ENCODE measurements around the gene SFXN5.

SFXN5 gene

GRCh38 chr2:72985136-72985535 lies 86.4 kb downstream of the SFXN5 start:
- no peak overlapping the region for H3K27ac ChIP-seq (ENCODE audit: insufficient read depth, low read depth, low read length, poor library complexity, severe bottlenecking)
- no peaks in the 10 kb centered on the region for H3K9me3 ChIP-seq (ENCODE audit: control insufficient read depth, low read length)
- no peaks in the 10 kb centered on the region for H3K36me3 ChIP-seq (ENCODE audit: control insufficient read depth, insufficient read depth, low read length)
- no peaks in the 10 kb centered on the region for H3K4me1 ChIP-seq (ENCODE audit: control insufficient read depth, insufficient read depth, low read length)
- H3K4me3 ChIP-seq (ENCODE audit: insufficient read depth, low read depth, low read length) = no peak overlapping the region
- 93 to 94% methylated on average over 5 of the region's 5 CpGs for WGBS, 2 experiments
- H3K27me3 ChIP-seq (ENCODE audit: control insufficient read depth, insufficient read depth, low read length, poor library complexity, severe bottlenecking) = no peaks in the 10 kb centered on the region

DNA sequence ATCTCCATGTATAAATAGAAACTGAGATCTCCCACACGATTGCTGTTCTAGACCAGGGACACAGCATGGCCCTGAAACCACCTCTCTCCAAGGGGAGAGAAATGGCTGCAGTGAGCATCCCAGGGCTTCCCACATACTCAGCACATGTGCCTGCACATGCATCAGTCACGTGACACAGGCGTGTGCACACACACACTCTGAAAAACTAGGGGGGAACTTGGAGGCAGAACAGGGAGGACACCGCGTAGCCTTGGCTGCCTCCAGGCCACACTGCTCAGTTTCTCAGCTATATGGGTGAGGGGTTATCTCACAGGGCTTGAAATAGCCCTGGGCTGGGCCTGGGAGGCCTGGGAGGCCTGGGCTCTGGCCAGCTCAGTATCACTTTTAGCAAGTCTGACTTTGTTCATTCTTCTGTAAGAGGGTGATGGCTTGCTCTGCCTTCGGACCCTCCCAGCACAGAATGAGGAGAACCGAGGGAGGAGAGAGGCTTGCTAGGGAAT lies 87.3 kb downstream of the SFXN5 start:
- Histone ChIP-seq H3K27me3 (ENCODE audit: control insufficient read depth, insufficient read depth, low read length, poor library complexity, severe bottlenecking) (no peaks in the 10 kb centered on the region), H3K27ac (ENCODE audit: insufficient read depth, low read depth, low read length, poor library complexity, severe bottlenecking) (no peak overlapping the region), H3K4me3 (ENCODE audit: insufficient read depth, low read depth, low read length) (no peak overlapping the region), H3K9me3 (ENCODE audit: control insufficient read depth, low read length) (no peaks in the 10 kb centered on the region), H3K4me1 (ENCODE audit: control insufficient read depth, insufficient read depth, low read length) (no peaks in the 10 kb centered on the region), H3K36me3 (ENCODE audit: control insufficient read depth, insufficient read depth, low read length) (no peaks in the 10 kb centered on the region)
- 94 to 96% methylated on average over 7 of the region's 7 CpGs for WGBS, 2 experiments

GRCh38 chr2:72983500-72984161 lies 87.9 kb downstream of the SFXN5 start:
- Histone ChIP-seq H3K9me3 (ENCODE audit: control insufficient read depth, low read length) (no peaks in the 10 kb centered on the region), H3K36me3 (ENCODE audit: control insufficient read depth, insufficient read depth, low read length) (no peaks in the 10 kb centered on the region), H3K4me3 (ENCODE audit: insufficient read depth, low read depth, low read length) (no peak overlapping the region), H3K27ac (ENCODE audit: insufficient read depth, low read depth, low read length, poor library complexity, severe bottlenecking) (no peak overlapping the region), H3K27me3 (ENCODE audit: control insufficient read depth, insufficient read depth, low read length, poor library complexity, severe bottlenecking) (no peaks in the 10 kb centered on the region), H3K4me1 (ENCODE audit: control insufficient read depth, insufficient read depth, low read length) (no peaks in the 10 kb centered on the region)
- WGBS, 2 experiments = 92 to 93% methylated on average over 10 of the region's 10 CpGs

GRCh38 chr2:72982781-72983499 lies 88.6 kb downstream of the SFXN5 start:
- Histone ChIP-seq H3K9me3 (ENCODE audit: control insufficient read depth, low read length) (no peaks in the 10 kb centered on the region), H3K27me3 (ENCODE audit: control insufficient read depth, insufficient read depth, low read length, poor library complexity, severe bottlenecking) (no peaks in the 10 kb centered on the region), H3K4me1 (ENCODE audit: control insufficient read depth, insufficient read depth, low read length) (no peaks in the 10 kb centered on the region), H3K36me3 (ENCODE audit: control insufficient read depth, insufficient read depth, low read length) (no peaks in the 10 kb centered on the region), H3K27ac (ENCODE audit: insufficient read depth, low read depth, low read length, poor library complexity, severe bottlenecking) (no peak overlapping the region), H3K4me3 (ENCODE audit: insufficient read depth, low read depth, low read length) (no peak overlapping the region)
- 91 to 94% methylated on average over 11 of the region's 11 CpGs for WGBS, 2 experiments

GRCh38 chr2:72982219-72982618 lies 89.3 kb downstream of the SFXN5 start:
- no peaks in the 10 kb centered on the region for H3K4me1 ChIP-seq (ENCODE audit: control insufficient read depth, insufficient read depth, low read length)
- 84 to 91% methylated on average over 2 of the region's 2 CpGs for WGBS, 2 experiments
- no peaks in the 10 kb centered on the region for H3K9me3 ChIP-seq (ENCODE audit: control insufficient read depth, low read length)
- H3K4me3 ChIP-seq (ENCODE audit: insufficient read depth, low read depth, low read length) = no peak overlapping the region
- H3K36me3 ChIP-seq (ENCODE audit: control insufficient read depth, insufficient read depth, low read length) = no peaks in the 10 kb centered on the region
- no peaks in the 10 kb centered on the region for H3K27me3 ChIP-seq (ENCODE audit: control insufficient read depth, insufficient read depth, low read length, poor library complexity, severe bottlenecking)
- no peak overlapping the region for H3K27ac ChIP-seq (ENCODE audit: insufficient read depth, low read depth, low read length, poor library complexity, severe bottlenecking)

GRCh38 chr2:72981536-72981935 lies 90.0 kb downstream of the SFXN5 start:
- no peaks in the 10 kb centered on the region for H3K4me1 ChIP-seq (ENCODE audit: control insufficient read depth, insufficient read depth, low read length)
- no peak overlapping the region for H3K4me3 ChIP-seq (ENCODE audit: insufficient read depth, low read depth, low read length)
- H3K27me3 ChIP-seq (ENCODE audit: control insufficient read depth, insufficient read depth, low read length, poor library complexity, severe bottlenecking) = no peaks in the 10 kb centered on the region
- WGBS, 2 experiments = 97 to 100% methylated on average over 2 of the region's 5 CpGs
- H3K9me3 ChIP-seq (ENCODE audit: control insufficient read depth, low read length) = no peaks in the 10 kb centered on the region
- H3K36me3 ChIP-seq (ENCODE audit: control insufficient read depth, insufficient read depth, low read length) = no peaks in the 10 kb centered on the region
- H3K27ac ChIP-seq (ENCODE audit: insufficient read depth, low read depth, low read length, poor library complexity, severe bottlenecking) = no peak overlapping the region

DNA sequence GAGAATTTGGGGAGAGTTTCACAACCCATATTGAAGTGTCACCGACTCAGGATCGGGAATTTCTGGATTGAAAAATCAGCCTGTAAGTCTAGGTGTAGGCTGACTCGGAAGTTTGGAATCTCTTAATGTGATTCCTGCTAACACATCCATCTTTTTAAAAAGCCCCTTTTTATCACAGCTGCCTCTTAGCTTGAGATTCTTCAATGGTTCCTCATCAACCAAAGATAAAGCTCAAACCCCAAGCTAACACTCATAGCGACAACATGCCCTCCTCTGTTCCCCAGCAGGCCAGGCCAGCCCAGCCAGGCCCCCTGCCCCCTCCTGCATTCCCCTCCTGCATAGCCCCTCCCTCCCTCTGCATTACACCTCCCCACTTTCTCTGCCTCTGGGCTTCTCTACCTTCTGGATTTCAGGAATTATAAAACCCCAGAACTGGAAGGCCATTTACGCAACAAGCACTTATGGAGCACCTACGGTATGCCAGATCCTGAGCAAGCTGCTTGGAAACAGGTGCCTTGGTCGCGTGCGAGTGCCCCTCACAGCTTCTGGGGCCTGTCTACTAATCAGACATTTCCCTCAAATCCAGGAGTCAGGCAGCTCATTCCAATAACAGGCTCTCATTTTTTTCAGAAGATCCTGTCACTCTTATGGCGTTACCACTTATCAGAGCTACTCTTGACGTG lies 90.8 kb downstream of the SFXN5 start:
- no peak overlapping the region for H3K4me3 ChIP-seq (ENCODE audit: insufficient read depth, low read depth, low read length)
- H3K4me1 ChIP-seq (ENCODE audit: control insufficient read depth, insufficient read depth, low read length) = no peaks in the 10 kb centered on the region
- H3K9me3 ChIP-seq (ENCODE audit: control insufficient read depth, low read length) = no peaks in the 10 kb centered on the region
- H3K27me3 ChIP-seq (ENCODE audit: control insufficient read depth, insufficient read depth, low read length, poor library complexity, severe bottlenecking) = no peaks in the 10 kb centered on the region
- no peak overlapping the region for H3K27ac ChIP-seq (ENCODE audit: insufficient read depth, low read depth, low read length, poor library complexity, severe bottlenecking)
- no peaks in the 10 kb centered on the region for H3K36me3 ChIP-seq (ENCODE audit: control insufficient read depth, insufficient read depth, low read length)
- WGBS, 2 experiments = 86 to 91% methylated on average over 11 of the region's 11 CpGs

DNA sequence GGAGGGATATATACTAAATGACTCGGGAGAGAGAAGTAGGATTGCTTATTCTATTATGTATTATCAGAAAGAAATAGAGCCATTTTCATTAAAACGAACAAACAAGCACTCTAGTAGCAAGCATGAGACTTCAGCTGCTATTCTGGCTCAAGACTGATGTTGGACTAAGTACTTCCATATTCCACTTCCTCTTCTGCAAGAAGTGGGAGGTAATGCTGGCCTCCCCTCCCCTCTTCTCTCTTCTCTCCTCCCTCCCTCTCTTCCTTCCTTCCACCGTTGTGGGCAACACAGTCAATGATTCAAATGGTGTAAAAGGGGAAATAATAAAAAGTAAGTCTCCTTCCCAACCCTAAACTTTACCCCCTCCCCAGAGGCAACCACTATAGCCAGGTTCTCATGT lies 91.6 kb downstream of the SFXN5 start:
- H3K36me3 ChIP-seq (ENCODE audit: control insufficient read depth, insufficient read depth, low read length) = no peaks in the 10 kb centered on the region
- no peaks in the 10 kb centered on the region for H3K9me3 ChIP-seq (ENCODE audit: control insufficient read depth, low read length)
- WGBS, 2 experiments = 89 to 100% methylated on average over 1 of the region's 3 CpGs
- H3K4me3 ChIP-seq (ENCODE audit: insufficient read depth, low read depth, low read length) = no peak overlapping the region
- no peaks in the 10 kb centered on the region for H3K4me1 ChIP-seq (ENCODE audit: control insufficient read depth, insufficient read depth, low read length)
- H3K27ac ChIP-seq (ENCODE audit: insufficient read depth, low read depth, low read length, poor library complexity, severe bottlenecking) = no peak overlapping the region
- H3K27me3 ChIP-seq (ENCODE audit: control insufficient read depth, insufficient read depth, low read length, poor library complexity, severe bottlenecking) = no peaks in the 10 kb centered on the region

DNA sequence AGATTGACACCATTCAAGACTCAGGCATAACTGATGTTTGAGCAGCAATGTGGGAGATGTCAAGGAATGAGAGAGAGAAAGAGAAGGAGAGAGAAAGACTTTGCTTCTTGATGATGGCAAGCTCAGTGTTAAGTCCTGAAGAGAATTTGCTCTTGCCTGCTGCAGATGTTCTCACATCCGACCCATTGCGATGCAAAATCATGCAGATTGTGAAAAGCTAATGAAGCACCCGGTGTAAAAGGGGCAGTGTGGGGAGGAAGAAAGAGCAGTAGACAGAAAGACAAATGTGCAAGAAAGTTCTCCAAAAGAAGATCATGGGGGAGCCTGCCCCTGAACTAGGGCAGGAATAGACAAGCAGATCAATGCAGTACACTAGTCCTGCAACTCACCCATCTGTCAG lies 96.5 kb downstream of the SFXN5 start:
- WGBS, 2 experiments = 35 to 38% methylated on average over 3 of the region's 3 CpGs
- Histone ChIP-seq H3K27me3 (ENCODE audit: control insufficient read depth, insufficient read depth, low read length, poor library complexity, severe bottlenecking) (peaks cover 8% of the 10 kb centered on the region), H3K9me3 (ENCODE audit: control insufficient read depth, low read length) (no peaks in the 10 kb centered on the region), H3K4me3 (ENCODE audit: insufficient read depth, low read depth, low read length) (no peak overlapping the region), H3K4me1 (ENCODE audit: control insufficient read depth, insufficient read depth, low read length) (no peaks in the 10 kb centered on the region), H3K36me3 (ENCODE audit: control insufficient read depth, insufficient read depth, low read length) (no peaks in the 10 kb centered on the region), H3K27ac (ENCODE audit: insufficient read depth, low read depth, low read length, poor library complexity, severe bottlenecking) (no peak overlapping the region)

GRCh38 chr2:72974436-72974754 lies 97.1 kb downstream of the SFXN5 start:
- no peak overlapping the region for H3K27ac ChIP-seq (ENCODE audit: insufficient read depth, low read depth, low read length, poor library complexity, severe bottlenecking)
- peaks cover 8% of the 10 kb centered on the region for H3K27me3 ChIP-seq (ENCODE audit: control insufficient read depth, insufficient read depth, low read length, poor library complexity, severe bottlenecking)
- no peaks in the 10 kb centered on the region for H3K36me3 ChIP-seq (ENCODE audit: control insufficient read depth, insufficient read depth, low read length)
- no peak overlapping the region for H3K4me3 ChIP-seq (ENCODE audit: insufficient read depth, low read depth, low read length)
- WGBS, 2 experiments = 74 to 80% methylated on average over 2 of the region's 2 CpGs
- no peaks in the 10 kb centered on the region for H3K9me3 ChIP-seq (ENCODE audit: control insufficient read depth, low read length)
- no peaks in the 10 kb centered on the region for H3K4me1 ChIP-seq (ENCODE audit: control insufficient read depth, insufficient read depth, low read length)
